ENCODE data around the gene ZP3.

- TF ChIP-seq EZH2 (IDR thresholded peaks at IDR 0.05; ENCODE audit: insufficient read depth, poor library complexity, severe bottlenecking): no peak
- no peak for TF ChIP-seq EZH2phosphoT487 (IDR thresholded peaks at IDR 0.05; ENCODE audit: insufficient read depth, low read depth)
Observed at GRCh38 chr7:76394957-76395356, 29.8 kb upstream of the ZP3 start.
